H1 (cell line): ENCODE results near the gene KIF5C. TPM values are rescaled to one million over a fixed set of nuclear protein-coding genes. Genes with fewer than 3 reads are reported as not detected.

Experiments
- CREB1 ChIP-seq: IDR thresholded peaks from 2 replicates; pipeline ENCODE4 v1.6.1; 2012; ENCODE audit warnings: inconsistent platforms
- polyA plus RNA-seq, 7 experiments: library from polyadenylated mRNA; depleted of rRNA in 3 of 7; stranded (reverse) in 5 of 7; unstranded in 2 of 7; fragments of >200 nt in 5 of 7; fragments of 200-250 nt in 2 of 7; gene quantifications; 1 replicate in 5 of 7; 2 replicates in 1 of 7; 4 replicates in 1 of 7; pipeline versions ENCODE4 v1.2.1 to v1.2.3, GENCODE V29; 2011 to 2013; ENCODE audit warnings: missing spikeins in 2 of 7, mixed read lengths in 2 of 7
- total RNA-seq: library from RNA; stranded (reverse); fragmentation: NEBNext Ultra II Directional; extraction: Animal tissue kit (Norgen Biotek cat#: 25700); gene quantifications from 2 replicates; pipeline ENCODE4 v1.2.1, GENCODE V29; 2021
- TF ChIP-seq, protein P1 (sequence below): fragments of 300-600 bp; sonication (generic); IDR thresholded peaks from 2 replicates; pipeline ENCODE4 v1.7.1; 2012; ENCODE audit warnings: low read length, moderate library complexity, mild to moderate bottlenecking, inconsistent platforms; ENCODE audit not compliant: insufficient replicate concordance

KIF5C gene
- total and polyA plus RNA-seq, 2 of the 8 experiments (the other 6 are each of a cell fraction or from before 2014, with no cell fraction given) = 16.3 to 66.4 TPM

DNA sequence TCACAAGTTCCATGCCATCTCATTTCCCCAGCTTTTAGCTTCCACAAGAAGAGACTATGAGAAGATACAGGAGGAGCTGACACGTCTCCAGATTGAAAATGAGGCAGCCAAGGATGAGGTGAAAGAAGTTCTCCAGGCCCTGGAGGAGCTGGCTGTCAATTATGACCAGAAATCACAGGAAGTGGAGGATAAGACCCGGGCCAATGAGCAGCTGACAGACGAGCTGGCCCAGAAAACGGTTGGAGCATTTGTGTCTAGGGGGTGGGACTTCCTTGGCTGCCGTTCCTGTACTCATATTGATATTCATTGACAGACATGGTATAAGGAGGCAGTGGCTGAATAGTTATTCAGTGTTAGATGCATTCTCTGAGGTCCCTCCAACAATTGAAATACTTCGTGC lies 106.3 kb downstream of the KIF5C start (continued):
- TF ChIP-seq, protein P1, sequence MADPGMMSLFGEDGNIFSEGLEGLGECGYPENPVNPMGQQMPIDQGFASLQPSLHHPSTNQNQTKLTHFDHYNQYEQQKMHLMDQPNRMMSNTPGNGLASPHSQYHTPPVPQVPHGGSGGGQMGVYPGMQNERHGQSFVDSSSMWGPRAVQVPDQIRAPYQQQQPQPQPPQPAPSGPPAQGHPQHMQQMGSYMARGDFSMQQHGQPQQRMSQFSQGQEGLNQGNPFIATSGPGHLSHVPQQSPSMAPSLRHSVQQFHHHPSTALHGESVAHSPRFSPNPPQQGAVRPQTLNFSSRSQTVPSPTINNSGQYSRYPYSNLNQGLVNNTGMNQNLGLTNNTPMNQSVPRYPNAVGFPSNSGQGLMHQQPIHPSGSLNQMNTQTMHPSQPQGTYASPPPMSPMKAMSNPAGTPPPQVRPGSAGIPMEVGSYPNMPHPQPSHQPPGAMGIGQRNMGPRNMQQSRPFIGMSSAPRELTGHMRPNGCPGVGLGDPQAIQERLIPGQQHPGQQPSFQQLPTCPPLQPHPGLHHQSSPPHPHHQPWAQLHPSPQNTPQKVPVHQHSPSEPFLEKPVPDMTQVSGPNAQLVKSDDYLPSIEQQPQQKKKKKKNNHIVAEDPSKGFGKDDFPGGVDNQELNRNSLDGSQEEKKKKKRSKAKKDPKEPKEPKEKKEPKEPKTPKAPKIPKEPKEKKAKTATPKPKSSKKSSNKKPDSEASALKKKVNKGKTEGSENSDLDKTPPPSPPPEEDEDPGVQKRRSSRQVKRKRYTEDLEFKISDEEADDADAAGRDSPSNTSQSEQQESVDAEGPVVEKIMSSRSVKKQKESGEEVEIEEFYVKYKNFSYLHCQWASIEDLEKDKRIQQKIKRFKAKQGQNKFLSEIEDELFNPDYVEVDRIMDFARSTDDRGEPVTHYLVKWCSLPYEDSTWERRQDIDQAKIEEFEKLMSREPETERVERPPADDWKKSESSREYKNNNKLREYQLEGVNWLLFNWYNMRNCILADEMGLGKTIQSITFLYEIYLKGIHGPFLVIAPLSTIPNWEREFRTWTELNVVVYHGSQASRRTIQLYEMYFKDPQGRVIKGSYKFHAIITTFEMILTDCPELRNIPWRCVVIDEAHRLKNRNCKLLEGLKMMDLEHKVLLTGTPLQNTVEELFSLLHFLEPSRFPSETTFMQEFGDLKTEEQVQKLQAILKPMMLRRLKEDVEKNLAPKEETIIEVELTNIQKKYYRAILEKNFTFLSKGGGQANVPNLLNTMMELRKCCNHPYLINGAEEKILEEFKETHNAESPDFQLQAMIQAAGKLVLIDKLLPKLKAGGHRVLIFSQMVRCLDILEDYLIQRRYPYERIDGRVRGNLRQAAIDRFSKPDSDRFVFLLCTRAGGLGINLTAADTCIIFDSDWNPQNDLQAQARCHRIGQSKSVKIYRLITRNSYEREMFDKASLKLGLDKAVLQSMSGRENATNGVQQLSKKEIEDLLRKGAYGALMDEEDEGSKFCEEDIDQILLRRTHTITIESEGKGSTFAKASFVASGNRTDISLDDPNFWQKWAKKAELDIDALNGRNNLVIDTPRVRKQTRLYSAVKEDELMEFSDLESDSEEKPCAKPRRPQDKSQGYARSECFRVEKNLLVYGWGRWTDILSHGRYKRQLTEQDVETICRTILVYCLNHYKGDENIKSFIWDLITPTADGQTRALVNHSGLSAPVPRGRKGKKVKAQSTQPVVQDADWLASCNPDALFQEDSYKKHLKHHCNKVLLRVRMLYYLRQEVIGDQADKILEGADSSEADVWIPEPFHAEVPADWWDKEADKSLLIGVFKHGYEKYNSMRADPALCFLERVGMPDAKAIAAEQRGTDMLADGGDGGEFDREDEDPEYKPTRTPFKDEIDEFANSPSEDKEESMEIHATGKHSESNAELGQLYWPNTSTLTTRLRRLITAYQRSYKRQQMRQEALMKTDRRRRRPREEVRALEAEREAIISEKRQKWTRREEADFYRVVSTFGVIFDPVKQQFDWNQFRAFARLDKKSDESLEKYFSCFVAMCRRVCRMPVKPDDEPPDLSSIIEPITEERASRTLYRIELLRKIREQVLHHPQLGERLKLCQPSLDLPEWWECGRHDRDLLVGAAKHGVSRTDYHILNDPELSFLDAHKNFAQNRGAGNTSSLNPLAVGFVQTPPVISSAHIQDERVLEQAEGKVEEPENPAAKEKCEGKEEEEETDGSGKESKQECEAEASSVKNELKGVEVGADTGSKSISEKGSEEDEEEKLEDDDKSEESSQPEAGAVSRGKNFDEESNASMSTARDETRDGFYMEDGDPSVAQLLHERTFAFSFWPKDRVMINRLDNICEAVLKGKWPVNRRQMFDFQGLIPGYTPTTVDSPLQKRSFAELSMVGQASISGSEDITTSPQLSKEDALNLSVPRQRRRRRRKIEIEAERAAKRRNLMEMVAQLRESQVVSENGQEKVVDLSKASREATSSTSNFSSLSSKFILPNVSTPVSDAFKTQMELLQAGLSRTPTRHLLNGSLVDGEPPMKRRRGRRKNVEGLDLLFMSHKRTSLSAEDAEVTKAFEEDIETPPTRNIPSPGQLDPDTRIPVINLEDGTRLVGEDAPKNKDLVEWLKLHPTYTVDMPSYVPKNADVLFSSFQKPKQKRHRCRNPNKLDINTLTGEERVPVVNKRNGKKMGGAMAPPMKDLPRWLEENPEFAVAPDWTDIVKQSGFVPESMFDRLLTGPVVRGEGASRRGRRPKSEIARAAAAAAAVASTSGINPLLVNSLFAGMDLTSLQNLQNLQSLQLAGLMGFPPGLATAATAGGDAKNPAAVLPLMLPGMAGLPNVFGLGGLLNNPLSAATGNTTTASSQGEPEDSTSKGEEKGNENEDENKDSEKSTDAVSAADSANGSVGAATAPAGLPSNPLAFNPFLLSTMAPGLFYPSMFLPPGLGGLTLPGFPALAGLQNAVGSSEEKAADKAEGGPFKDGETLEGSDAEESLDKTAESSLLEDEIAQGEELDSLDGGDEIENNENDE = no peak
- no peak for TF ChIP-seq CREB1
